Mammary microvascular endothelial cell (primary cell): ENCODE measurements around the gene CRACR2B. TPM values are rescaled to one million over a fixed set of nuclear protein-coding genes. Genes with fewer than 3 reads are reported as not detected.

Experiments
- total RNA-seq: library from RNA; depleted of rRNA; stranded (reverse); fragments of >200 nt; gene quantifications from 2 replicates; pipeline ENCODE4 v1.2.3, GENCODE V29; 2015

The CRACR2B gene
- 9.5 and 12.1 TPM in 2 replicates for total RNA-seq

GRCh38 chr11:827897-828192, at the start of gene CRACR2B:
TSS of gene CRACR2B (plus strand) at chr11:827919. CDS start at chr11:828608, 689 bp downstream.

GRCh38 chr11:789943-790342, 37.8 kb upstream of the CRACR2B start, which contains the start of gene CEND1:
TSS of gene CEND1 (minus strand) at chr11:790090. CDS start at chr11:788576, 1,514 bp downstream.

GRCh38 chr11:798093-798713, 29.5 kb upstream of the CRACR2B start, which contains the start of gene SLC25A22:
TSS of gene SLC25A22 (minus strand) at chr11:798281. CDS start at chr11:795006, 3,275 bp downstream.

GRCh38 chr11:809287-810039, 18.3 kb upstream of the CRACR2B start, which contains the start of gene RPLP2:
TSS of gene RPLP2 (plus strand) at chr11:809967. CDS start at chr11:810235, 268 bp downstream.

GRCh38 chr11:818396-819128, 9.2 kb upstream of the CRACR2B start, which contains the start of gene PNPLA2:
TSS of gene PNPLA2 (plus strand) at chr11:818914. CDS start at chr11:819719, 805 bp downstream.

GRCh38 chr11:832529-833113, 4.9 kb downstream of the CRACR2B start, which contains the start of gene CD151:
TSS of gene CD151 (plus strand) at chr11:832952. CDS start at chr11:836070, 3,118 bp downstream.

GRCh38 chr11:842370-843002, 14.8 kb downstream of the CRACR2B start, which contains the start of the genes POLR2L and TSPAN4:
TSS of gene POLR2L (minus strand) at chr11:842529. CDS start at chr11:842508, 21 bp downstream.
TSS of gene TSPAN4 (plus strand) at chr11:842852. CDS start at chr11:850305, 7,453 bp downstream.

Other genes with a start within 250 kb of the CRACR2B start
- gene IRF7, start 212.0 kb upstream of the CRACR2B start, total RNA-seq: 76.0 and 84.2 TPM in 2 replicates
- not detected in 2 replicates for gene CDHR5, start 203.0 kb upstream of the CRACR2B start, total RNA-seq
- not detected in 2 replicates for gene SCT, start 200.7 kb upstream of the CRACR2B start, total RNA-seq
- not detected in 2 replicates for gene DRD4, start 190.7 kb upstream of the CRACR2B start, total RNA-seq
- 23.1 and 27.8 TPM in 2 replicates for gene DEAF1, start 132.7 kb upstream of the CRACR2B start, total RNA-seq
- gene TMEM80, start 132.1 kb upstream of the CRACR2B start, total RNA-seq: 16.9 and 17.5 TPM in 2 replicates
- 6.7 and 7.3 TPM in 2 replicates for gene EPS8L2, start 121.7 kb upstream of the CRACR2B start, total RNA-seq
- gene TALDO1, start 80.5 kb upstream of the CRACR2B start, total RNA-seq: 228 TPM in 2 replicates
- gene GATD1, start 50.4 kb upstream of the CRACR2B start, total RNA-seq: 29.4 and 33.0 TPM in 2 replicates
- gene CEND1, start 37.8 kb upstream of the CRACR2B start, total RNA-seq: 0.20 and 0.40 TPM in 2 replicates
- gene SLC25A22, start 29.6 kb upstream of the CRACR2B start, total RNA-seq: 21.7 and 24.1 TPM in 2 replicates
- 17.9 and 21.1 TPM in 2 replicates for gene PIDD1, start 22.7 kb upstream of the CRACR2B start, total RNA-seq
- 814 and 920 TPM in 2 replicates for gene RPLP2, start 18.0 kb upstream of the CRACR2B start, total RNA-seq
- gene PNPLA2, start 9.0 kb upstream of the CRACR2B start, total RNA-seq: 20.4 and 22.6 TPM in 2 replicates
- 660 and 700 TPM in 2 replicates for gene CD151, start 5.0 kb downstream of the CRACR2B start, total RNA-seq
- gene POLR2L, start 14.6 kb downstream of the CRACR2B start, total RNA-seq: 191 and 317 TPM in 2 replicates
- gene TSPAN4, start 14.9 kb downstream of the CRACR2B start, total RNA-seq: 217 and 240 TPM in 2 replicates
- 58.0 and 96.3 TPM in 2 replicates for gene CHID1, start 82.9 kb downstream of the CRACR2B start, total RNA-seq
- gene AP2A2, start 98.0 kb downstream of the CRACR2B start, total RNA-seq: 41.4 and 46.4 TPM in 2 replicates
- not detected in 2 replicates for gene MUC6, start 208.8 kb downstream of the CRACR2B start, total RNA-seq
- gene MUC2, start 247.0 kb downstream of the CRACR2B start, total RNA-seq: not detected in 2 replicates